Parathyroid adenoma (tissue), 2 donors: Measurements from ENCODE around the gene ISG20L2.

Source experiments
- H2AFZ ChIP-seq: fragments of 300-600 bp; sonication (generic); one replicate; pipeline ENCODE4 v1.7.0; 2017; ENCODE audit warnings: antibody characterized with exemption, mild to moderate bottlenecking
- H3K27ac ChIP-seq: fragments of 300-600 bp; sonication (generic); one replicate; pipeline ENCODE4 v1.7.0; 2017
- H3K27me3 ChIP-seq: fragments of 300-600 bp; sonication (generic); one replicate; pipeline ENCODE4 v1.7.0; 2017; ENCODE audit warnings: low read length; ENCODE audit not compliant: control insufficient read depth, insufficient read depth
- H3K36me3 ChIP-seq: fragments of 300-600 bp; sonication (generic); one replicate; pipeline ENCODE4 v1.7.0; 2017; ENCODE audit warnings: low read length; ENCODE audit not compliant: control insufficient read depth, insufficient read depth
- H3K4me1 ChIP-seq: fragments of 300-600 bp; sonication (generic); one replicate; pipeline ENCODE4 v1.7.0; 2017; ENCODE audit warnings: control low read depth
- H3K4me2 ChIP-seq: fragments of 300-600 bp; sonication (generic); one replicate; pipeline ENCODE4 v1.7.0; 2017; ENCODE audit warnings: low read length
- H3K4me3 ChIP-seq: fragments of 300-600 bp; sonication (generic); one replicate; pipeline ENCODE4 v1.7.0; 2017; ENCODE audit warnings: low read depth, low read length
- H3K79me2 ChIP-seq: fragments of 300-600 bp; sonication (generic); one replicate; pipeline ENCODE4 v1.7.0; 2017; ENCODE audit warnings: control low read depth
- H3K9ac ChIP-seq: fragments of 300-600 bp; sonication (generic); one replicate; pipeline ENCODE4 v1.7.0; 2017; ENCODE audit warnings: mild to moderate bottlenecking
- H3K9me3 ChIP-seq: fragments of 300-600 bp; sonication (generic); one replicate; pipeline ENCODE4 v1.7.0; 2017; ENCODE audit warnings: low read length; ENCODE audit not compliant: control insufficient read depth
- CTCF ChIP-seq: fragments of 300-600 bp; sonication (generic); IDR thresholded peaks from one replicate; pipeline ENCODE4 v1.7.0; 2017; ENCODE audit warnings: antibody characterized with exemption, mild to moderate bottlenecking
- donor health status: primary hyperparathyroidism.

The ISG20L2 gene

GRCh38 chr1:156676114-156676819 is 52.3 kb downstream of the ISG20L2 start:
- Histone ChIP-seq H3K27me3 (peaks cover 9% of the 10 kb centered on the region), H3K36me3 (no peaks in the 10 kb centered on the region), H3K9me3 (no peaks in the 10 kb centered on the region), H3K4me3 (peak overlapping the region; percentile 61), H3K4me2 (peak overlapping the region; percentile 22), H2AFZ (no peak overlapping the region), H3K9ac (no peak overlapping the region), H3K4me1 (no peaks in the 10 kb centered on the region), H3K79me2 (no peaks in the 10 kb centered on the region), H3K27ac (no peak overlapping the region)
- TF ChIP-seq CTCF: no peak

- H3K9me3 ChIP-seq: no peaks in the 10 kb centered on the region
- H3K79me2 ChIP-seq: no peaks in the 10 kb centered on the region
- no peak for TF ChIP-seq CTCF
- no peak overlapping the region for H2AFZ ChIP-seq
- no peak overlapping the region for H3K9ac ChIP-seq
- H3K4me2 ChIP-seq: peak overlapping the region; percentile 22
- peak overlapping the region; percentile 6 for H3K4me3 ChIP-seq
- H3K4me1 ChIP-seq: no peaks in the 10 kb centered on the region
- no peaks in the 10 kb centered on the region for H3K36me3 ChIP-seq
- H3K27ac ChIP-seq: no peak overlapping the region
- H3K27me3 ChIP-seq: peaks cover 9% of the 10 kb centered on the region
Measured at GRCh38 chr1:156675210-156676113, 53.1 kb downstream of the ISG20L2 start.

- no peak overlapping the region for H3K27ac ChIP-seq
- H3K4me3 ChIP-seq: no peak overlapping the region
- H3K9me3 ChIP-seq: no peaks in the 10 kb centered on the region
- no peak overlapping the region for H3K9ac ChIP-seq
- H3K79me2 ChIP-seq: no peaks in the 10 kb centered on the region
- H3K4me1 ChIP-seq: no peaks in the 10 kb centered on the region
- no peaks in the 10 kb centered on the region for H3K36me3 ChIP-seq
- H2AFZ ChIP-seq: no peak overlapping the region
- peaks cover 5% of the 10 kb centered on the region for H3K27me3 ChIP-seq
- no peak for TF ChIP-seq CTCF
- no peak overlapping the region for H3K4me2 ChIP-seq
Measured at GRCh38 chr1:156673387-156674121, 55.0 kb downstream of the ISG20L2 start.
